NT2/D1 (cell line): ENCODE measurements around the gene ATG2B.

Source experiments
- SUZ12 ChIP-seq: IDR thresholded peaks from 2 replicates; pipeline ENCODE4 v1.6.1; 2011; ENCODE audit not compliant: insufficient read length, insufficient read depth; ENCODE audit errors: extremely low read depth
- YY1 ChIP-seq: IDR thresholded peaks from 2 replicates; pipeline ENCODE4 v1.6.1; 2011; ENCODE audit not compliant: insufficient read length, insufficient read depth
- ZNF274 ChIP-seq: IDR thresholded peaks from 2 replicates; pipeline ENCODE4 v1.6.1; 2011; ENCODE audit warnings: mild to moderate bottlenecking, low read depth, low read length

- TF ChIP-seq YY1 (no peak), ZNF274 (no peak), SUZ12 (no peak)
Measured at GRCh38 chr14:96275177-96276112, 87.7 kb downstream of the ATG2B start.
